NT2/D1 (cell line): Measurements from ENCODE around the gene GOLGA8Q.
"Not testable (repeated sequence)": the region's sequence is repeated elsewhere in the genome, so short reads cannot be mapped to it uniquely, and the experiment has no call there.

Experiments
- SUZ12 ChIP-seq: IDR thresholded peaks from 2 replicates; pipeline ENCODE4 v1.6.1; 2011; ENCODE audit not compliant: insufficient read length, insufficient read depth; ENCODE audit errors: extremely low read depth
- YY1 ChIP-seq: IDR thresholded peaks from 2 replicates; pipeline ENCODE4 v1.6.1; 2011; ENCODE audit not compliant: insufficient read length, insufficient read depth
- ZNF274 ChIP-seq: IDR thresholded peaks from 2 replicates; pipeline ENCODE4 v1.6.1; 2011; ENCODE audit warnings: mild to moderate bottlenecking, low read depth, low read length

DNA sequence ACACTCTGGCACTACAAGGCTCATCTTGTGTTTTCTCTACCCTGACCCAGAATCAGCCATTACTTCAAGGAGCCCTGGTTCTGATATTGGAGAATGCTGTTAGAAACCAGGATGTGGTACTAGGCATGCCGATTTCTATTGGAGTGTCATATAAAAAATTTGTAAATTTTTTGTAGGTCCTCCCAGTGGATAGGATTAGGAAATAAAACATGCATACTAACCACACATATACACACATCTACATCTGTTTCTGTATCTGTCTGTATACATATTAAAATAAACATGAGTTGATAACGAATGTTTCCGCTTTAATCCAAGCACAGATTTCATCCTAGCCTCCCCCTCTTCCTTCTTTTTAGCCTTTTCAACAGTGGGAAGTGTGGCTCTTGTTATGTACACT lies 22.8 kb upstream of the GOLGA8Q start:
- not testable (repeated sequence) for TF ChIP-seq YY1, SUZ12, ZNF274
